Measurements from ENCODE around the gene CBFA2T3.
A peak's percentile ranks its signal among the peaks of the same experiment; 100 is the strongest.

Gene CBFA2T3

DNA sequence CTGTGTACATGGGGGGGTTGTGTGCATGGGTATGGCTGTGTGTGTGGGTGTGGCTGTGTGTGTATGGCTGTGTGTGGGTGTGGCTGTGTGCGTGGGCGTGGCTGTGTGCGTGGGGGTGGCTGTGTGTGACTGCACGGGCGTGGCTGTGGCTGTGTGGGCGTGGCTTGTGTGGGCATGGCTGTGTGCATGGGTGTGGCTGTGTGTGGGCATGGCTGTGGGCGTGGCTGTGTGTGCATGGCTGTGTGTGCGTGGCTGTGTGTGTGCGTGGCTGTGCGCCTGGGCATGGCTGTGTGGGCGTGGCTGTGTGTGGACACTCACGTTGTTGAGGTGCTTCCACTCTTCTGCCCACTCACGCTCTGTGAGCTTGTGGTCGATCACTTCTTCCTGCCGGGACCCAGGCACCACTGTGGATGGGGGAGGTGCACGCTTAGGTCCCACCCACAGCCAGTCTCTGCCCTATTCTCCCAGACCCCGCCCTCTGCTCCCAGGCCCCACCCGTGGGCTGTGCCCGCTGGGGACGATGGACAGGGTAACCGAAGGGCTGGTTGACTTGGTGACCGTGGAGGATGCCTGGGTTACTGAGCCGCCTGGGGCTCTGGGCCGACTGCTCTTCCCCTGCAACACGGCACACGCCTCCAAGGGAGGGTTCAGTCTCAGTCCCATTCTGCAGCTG lies 94.5 kb downstream of the CBFA2T3 start:
- DNase-seq (ENCODE audit: low spot score), result no peak
- Histone ChIP-seq H3K27ac (no peak overlapping the region), H3K4me3 (no peak overlapping the region)
- TF ChIP-seq, protein P1, sequence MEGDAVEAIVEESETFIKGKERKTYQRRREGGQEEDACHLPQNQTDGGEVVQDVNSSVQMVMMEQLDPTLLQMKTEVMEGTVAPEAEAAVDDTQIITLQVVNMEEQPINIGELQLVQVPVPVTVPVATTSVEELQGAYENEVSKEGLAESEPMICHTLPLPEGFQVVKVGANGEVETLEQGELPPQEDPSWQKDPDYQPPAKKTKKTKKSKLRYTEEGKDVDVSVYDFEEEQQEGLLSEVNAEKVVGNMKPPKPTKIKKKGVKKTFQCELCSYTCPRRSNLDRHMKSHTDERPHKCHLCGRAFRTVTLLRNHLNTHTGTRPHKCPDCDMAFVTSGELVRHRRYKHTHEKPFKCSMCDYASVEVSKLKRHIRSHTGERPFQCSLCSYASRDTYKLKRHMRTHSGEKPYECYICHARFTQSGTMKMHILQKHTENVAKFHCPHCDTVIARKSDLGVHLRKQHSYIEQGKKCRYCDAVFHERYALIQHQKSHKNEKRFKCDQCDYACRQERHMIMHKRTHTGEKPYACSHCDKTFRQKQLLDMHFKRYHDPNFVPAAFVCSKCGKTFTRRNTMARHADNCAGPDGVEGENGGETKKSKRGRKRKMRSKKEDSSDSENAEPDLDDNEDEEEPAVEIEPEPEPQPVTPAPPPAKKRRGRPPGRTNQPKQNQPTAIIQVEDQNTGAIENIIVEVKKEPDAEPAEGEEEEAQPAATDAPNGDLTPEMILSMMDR (IDR thresholded peaks at IDR 0.05), result no peak

DNA sequence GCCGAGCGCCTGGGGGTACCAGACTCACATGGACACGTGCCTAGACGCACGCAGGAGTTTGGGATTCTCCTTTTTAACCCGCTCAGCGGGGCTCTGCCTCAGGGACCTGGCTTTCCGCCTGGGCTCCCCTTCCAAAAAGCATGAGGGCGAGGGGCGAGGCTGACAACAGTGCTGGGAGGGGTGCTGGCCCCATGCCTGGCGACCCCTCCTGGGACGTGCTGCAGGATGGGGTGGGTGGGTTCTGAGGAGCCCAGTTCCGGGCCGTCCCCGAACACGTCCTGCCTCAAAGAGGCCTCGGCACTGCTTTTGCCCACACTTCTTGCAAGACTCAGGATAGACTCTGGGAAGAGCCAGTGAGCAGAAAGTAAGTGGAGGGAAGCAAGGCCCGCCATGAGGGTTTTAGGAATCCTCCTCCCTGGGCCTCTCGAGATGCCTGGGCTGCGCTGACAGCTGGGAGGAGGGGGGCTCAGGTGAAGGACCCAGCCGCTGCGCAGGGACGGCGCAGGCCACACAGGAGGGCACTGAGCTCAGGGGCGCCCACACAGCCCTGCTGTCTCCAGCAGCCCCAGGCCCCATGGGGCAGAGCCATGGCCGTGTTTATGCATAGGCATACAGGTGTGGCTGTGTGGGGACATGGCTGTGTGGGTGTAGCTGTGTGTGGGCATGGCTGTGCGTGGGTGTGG lies 95.2 kb downstream of the CBFA2T3 start:
- no peak overlapping the region for H3K27ac ChIP-seq
- TF ChIP-seq, protein P1 (IDR thresholded peaks at IDR 0.05), result no peak
- no peak for DNase-seq (ENCODE audit: low spot score)
- H3K4me3 ChIP-seq, result no peak overlapping the region

DNA sequence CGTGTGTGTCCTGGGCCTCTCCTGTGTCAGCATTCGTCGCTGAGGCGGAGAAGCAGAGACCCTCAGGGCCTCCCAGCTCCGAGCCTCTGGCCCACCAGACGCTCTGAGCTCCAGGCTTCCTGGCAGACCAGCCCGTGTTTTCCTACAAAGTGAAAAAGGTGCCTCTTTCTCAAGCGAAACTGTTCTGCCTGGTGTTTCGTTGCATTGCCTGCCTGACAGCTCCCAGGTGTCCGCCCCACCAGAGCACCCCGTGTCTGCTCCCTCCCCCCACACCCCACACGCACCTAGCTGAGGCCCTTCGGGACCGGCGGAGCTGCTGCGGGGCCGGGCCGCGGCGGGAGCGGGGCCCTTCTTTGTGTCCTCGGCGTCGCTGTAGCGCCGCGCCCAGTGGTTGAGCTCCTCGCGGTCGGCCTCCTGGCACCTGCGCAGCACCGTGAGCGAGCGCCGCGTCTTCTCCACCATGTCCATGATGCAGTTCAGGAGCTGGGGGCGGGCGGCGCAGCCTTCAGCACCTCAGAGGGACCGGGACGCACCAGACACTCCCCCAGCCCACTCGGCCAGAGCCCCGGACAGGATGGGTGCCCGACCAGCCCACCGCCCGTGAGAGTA lies 95.9 kb downstream of the CBFA2T3 start:
- no peak for DNase-seq (ENCODE audit: low spot score)
- H3K27ac ChIP-seq, result no peak overlapping the region
- TF ChIP-seq, protein P1 (IDR thresholded peaks at IDR 0.05), result no peak
- H3K4me3 ChIP-seq, result peak overlapping the region; percentile 9

DNA sequence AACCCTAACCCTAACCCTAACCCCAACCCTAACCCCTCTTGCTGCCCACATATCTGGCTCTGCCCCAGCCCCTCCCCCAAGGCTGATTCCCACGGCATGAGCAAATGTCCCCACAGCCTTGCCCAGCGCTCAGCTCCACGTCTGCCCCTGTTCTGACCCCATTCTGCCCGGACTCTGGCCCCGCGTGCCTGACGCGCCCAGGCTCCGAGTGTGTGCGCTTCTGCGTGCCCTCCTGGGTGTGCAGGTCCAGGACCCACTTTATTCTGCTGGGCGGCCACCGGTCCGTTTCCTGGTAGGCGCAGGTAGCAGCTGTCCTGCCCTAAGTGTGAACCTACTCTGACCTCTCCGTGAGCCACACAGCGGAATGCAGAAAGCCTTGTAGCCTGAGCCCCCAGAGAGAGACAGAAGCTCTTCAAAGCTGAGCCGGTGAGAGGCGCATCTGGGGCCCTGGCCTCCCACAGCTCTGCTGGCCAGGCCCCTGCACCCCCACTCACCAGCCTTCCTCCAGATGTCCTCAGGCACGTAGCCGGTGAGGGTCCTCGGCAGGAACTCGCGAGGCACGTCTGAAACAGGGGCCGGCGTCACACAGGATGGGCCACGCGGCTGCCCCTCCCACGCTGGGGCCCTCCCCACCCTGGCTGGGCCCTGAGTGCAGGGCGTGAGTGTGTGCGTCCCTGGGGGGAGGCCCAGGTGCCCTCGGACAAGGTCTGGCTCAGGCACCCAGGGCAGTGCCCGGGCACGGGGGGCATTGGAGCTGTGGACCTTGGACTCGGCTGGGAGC lies 96.6 kb downstream of the CBFA2T3 start:
- Histone ChIP-seq H3K4me3 (no peak overlapping the region), H3K27ac (no peak overlapping the region)
- no peak for DNase-seq (ENCODE audit: low spot score)
- TF ChIP-seq, protein P1 (IDR thresholded peaks at IDR 0.05), result no peak

DNA sequence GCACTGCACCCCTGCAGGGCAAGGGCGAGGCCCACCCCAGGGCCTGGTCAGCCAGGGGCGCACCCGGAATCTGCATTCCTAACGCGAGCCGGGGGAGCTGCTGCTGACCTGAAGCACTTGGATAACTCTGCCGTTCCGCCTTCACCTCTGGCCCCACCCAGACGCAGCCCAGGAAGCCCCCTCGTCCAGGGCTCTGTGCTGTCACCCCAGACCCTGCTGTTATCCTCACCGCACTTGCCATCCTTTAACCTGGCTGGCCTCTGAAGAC lies 97.3 kb downstream of the CBFA2T3 start:
- H3K4me3 ChIP-seq, result no peak overlapping the region
- TF ChIP-seq, protein P1 (IDR thresholded peaks at IDR 0.05), result no peak
- no peak overlapping the region for H3K27ac ChIP-seq
- DNase-seq (ENCODE audit: low spot score), result no peak

DNA sequence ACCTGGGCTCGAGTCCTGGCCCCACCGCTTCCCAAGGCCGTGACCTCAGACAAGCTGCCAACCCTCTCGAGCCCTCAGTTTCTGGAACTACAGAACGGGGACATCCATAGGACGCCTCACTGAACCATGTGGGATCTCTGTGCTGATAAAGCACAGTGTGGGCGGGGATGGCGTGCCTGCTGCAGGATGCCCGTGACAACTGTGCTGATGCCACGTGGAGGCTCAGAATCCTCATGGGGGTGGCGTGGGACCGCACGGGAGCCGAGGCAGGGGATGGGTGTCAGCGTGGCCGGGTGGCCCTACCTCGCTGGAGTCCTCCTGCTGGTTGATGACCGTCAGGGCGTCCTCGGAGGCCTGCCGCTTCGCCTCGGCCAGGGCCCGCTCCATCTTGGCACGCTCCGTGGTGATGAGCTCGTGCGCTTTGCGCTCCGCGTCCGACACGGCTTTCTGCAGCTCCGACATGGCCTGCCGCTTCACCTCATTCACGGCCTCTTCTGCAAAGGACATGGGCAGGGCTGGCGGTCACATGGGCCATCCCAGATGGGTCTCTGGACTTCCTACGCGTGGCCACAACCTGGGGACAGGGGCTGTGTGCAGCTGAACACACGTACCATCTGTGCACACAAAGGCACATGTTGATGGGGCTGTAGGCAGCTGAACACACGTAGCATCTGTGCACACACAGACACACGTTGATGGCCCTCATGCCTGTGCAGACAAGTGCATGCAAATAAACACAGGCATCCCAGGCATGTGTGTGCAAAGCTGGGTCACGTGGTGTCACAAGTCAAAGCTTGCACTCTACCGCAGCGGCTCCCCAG lies 97.8 kb downstream of the CBFA2T3 start:
- no peak for DNase-seq (ENCODE audit: low spot score)
- Histone ChIP-seq H3K27ac (no peak overlapping the region), H3K4me3 (no peak overlapping the region)
- TF ChIP-seq, protein P1 (IDR thresholded peaks at IDR 0.05), result no peak
